Stomach (tissue), 4 donors: Measurements from ENCODE around the gene GNPTAB.

ENCODE experiments used
- CTCF ChIP-seq, 7 experiments: fragments of 450-650 bp in 4 of 7; fragments of 200-600 bp in 3 of 7; sonication (generic) in 3 of 7; IDR thresholded peaks; one replicate each; pipeline ENCODE4 v1.5.1; 2016 to 2019; ENCODE audit warnings: antibody characterized with exemption in 7 of 7, control low read depth in 2 of 7, mild to moderate bottlenecking in 1 of 7
- EP300 ChIP-seq: sonication (generic); formaldehyde crosslinking; IDR thresholded peaks from one replicate; pipeline ENCODE4 v1.6.1; 2017; ENCODE audit warnings: antibody characterized with exemption
- POLR2AphosphoS5 ChIP-seq, 3 donors: sonication (generic); formaldehyde crosslinking; IDR thresholded peaks; one replicate each; pipeline ENCODE4 v1.6.1; 2016; ENCODE audit warnings: antibody characterized with exemption in 3 of 3

GRCh38 chr12:101855976-101856375 lies 25.2 kb upstream of the GNPTAB start:
- TF ChIP-seq POLR2AphosphoS5 (IDR thresholded peaks at IDR 0.05), result no peak
- no peak for TF ChIP-seq EP300
- no peak for TF ChIP-seq CTCF (IDR thresholded peaks at IDR 0.05)
